Measurements from ENCODE around the gene FAM229A. TPM values are rescaled to one million over a fixed set of nuclear protein-coding genes. Genes with fewer than 3 reads are reported as not detected.

The FAM229A gene, protein sequence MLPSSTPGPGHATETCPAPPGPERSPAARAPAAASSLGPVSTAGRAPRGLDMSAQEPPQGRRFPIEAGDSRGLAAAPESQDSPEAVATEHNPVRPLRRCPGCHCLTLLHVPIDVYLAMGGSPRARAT
- 0.95 and 1.5 TPM in 2 replicates for total RNA-seq

GRCh38 chr1:32362474-32363313, at the start of gene FAM229A, which contains the start of gene TSSK3:
TSS of gene FAM229A (minus strand) at chr1:32362485. CDS start at chr1:32362091, 394 bp downstream.
TSS of gene TSSK3 (plus strand) at chr1:32362539. CDS start at chr1:32362702, 163 bp downstream.

DNA sequence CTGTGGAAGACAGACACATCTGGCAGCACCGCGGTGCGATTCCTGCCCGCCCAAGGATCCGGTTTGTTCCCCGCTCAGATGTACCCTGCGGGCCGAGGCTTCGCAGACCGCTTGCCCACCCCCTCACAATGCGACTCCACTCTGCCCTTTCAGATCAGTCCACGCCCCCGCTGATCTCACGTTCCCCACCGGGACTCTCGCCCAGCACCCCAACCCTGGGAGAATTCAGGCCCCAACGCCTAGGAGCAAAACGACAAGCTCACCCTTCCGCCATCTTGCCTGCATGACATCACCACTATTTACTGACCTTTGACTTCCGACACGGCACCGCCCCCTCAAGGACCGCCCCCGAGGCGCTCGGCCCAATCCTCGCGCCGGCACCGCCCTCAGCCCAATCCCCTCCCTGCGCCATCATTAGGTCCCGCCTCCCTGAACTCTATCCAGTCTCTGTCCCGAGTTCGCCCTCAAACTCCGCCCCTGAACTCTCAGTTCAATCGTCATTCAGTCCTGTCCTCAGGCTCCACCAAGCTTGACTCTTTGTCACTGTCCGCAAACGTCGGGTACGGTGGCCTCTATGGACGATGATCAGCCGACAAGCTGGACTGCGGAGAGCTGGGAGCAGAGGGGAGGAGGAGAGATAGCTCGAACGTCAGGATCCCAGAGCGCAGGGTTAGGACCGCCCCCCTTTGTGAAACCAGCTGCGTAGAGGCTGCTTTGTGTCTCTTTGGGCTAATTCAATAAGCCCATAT, 32.0 kb upstream of the FAM229A start, which contains the start of gene BSDC1:
Gene BSDC1 (minus strand): TSS at position 301 of the 749 bp plus-strand sequence. CDS start 27 bp downstream, at position 274.

DNA sequence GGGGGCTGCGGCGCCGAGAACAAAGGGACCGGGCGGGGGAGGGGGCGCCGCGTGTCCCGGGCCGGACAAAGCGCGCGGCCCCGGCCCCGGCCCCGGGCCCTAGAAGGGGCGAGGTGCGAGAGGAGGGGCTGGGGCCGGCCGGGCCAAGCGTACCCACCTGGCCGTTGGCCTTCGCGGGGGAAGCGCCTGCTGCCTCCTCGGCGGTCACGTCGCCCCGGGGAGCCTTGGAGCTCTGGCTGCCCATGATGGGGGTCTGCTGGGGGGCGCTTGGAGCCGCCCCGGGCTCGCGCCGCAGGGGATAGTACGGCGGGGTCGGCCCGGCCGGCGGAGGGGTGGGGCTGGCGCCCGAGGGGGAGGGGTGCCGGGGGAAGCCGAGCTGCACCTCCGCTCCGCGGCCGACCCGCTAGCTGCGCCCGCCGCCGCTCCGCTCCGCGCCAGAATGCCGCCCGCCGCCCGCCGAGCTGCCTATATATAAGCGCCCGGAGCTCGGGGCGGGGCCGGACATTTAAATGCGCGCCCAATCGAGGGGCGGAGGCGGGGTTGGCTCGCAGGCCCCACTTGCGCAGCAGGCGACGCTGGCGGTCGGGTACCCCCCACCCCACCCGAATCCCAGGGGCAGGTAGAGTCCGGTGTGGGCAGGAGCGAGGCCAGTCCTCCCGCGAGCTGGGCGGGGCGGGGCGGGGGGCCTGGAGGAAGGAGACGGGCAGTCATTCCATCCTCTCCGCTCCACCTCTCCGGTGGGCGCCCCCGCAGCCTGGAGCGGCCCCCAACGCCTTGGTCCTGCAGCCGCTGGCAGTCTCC, 26.3 kb downstream of the FAM229A start, which contains the start of gene MARCKSL1:
Gene MARCKSL1 (minus strand): TSS at position 444 of the 801 bp plus-strand sequence. CDS start 200 bp downstream, at position 244.

Other genes starting within 250 kb of the FAM229A start
- gene TXLNA, start 182.8 kb downstream of the FAM229A start, total RNA-seq: 60.1 and 72.3 TPM in 2 replicates
- gene CCDC28B, start 161.9 kb downstream of the FAM229A start, total RNA-seq: 16.1 and 19.5 TPM in 2 replicates
- 0.69 and 1.6 TPM in 2 replicates for gene IQCC, start 156.8 kb downstream of the FAM229A start, total RNA-seq
- not detected in 2 replicates for gene DCDC2B, start 153.4 kb downstream of the FAM229A start, total RNA-seq
- gene TMEM234, start 140.1 kb downstream of the FAM229A start, total RNA-seq: 15.4 and 17.7 TPM in 2 replicates
- gene EIF3I, start 140.1 kb downstream of the FAM229A start, total RNA-seq: 352 and 375 TPM in 2 replicates
- 0.34 and 0.47 TPM in 2 replicates for gene FAM167B, start 115.3 kb downstream of the FAM229A start, total RNA-seq
- gene LCK, start 111.2 kb downstream of the FAM229A start, total RNA-seq: 0.16 TPM in 1 of 2 replicates, not detected in the other
- 82.8 and 94.3 TPM in 2 replicates for gene HDAC1, start 70.4 kb downstream of the FAM229A start, total RNA-seq
- 15.8 and 19.0 TPM in 2 replicates for gene MARCKSL1, start 26.3 kb downstream of the FAM229A start, total RNA-seq
- 0.63 and 0.86 TPM in 2 replicates for gene TSSK3, start 54 bp upstream of the FAM229A start, total RNA-seq
- gene BSDC1, start 32.0 kb upstream of the FAM229A start, total RNA-seq: 50.3 and 51.9 TPM in 2 replicates
- gene ZBTB8B, start 102.6 kb upstream of the FAM229A start, total RNA-seq: under 0.01 TPM in 2 replicates
- gene ZBTB8A, start 176.9 kb upstream of the FAM229A start, total RNA-seq: 4.7 and 7.0 TPM in 2 replicates